H1 (cell line): ENCODE data around the gene ADD1. TPM values are rescaled to one million over a fixed set of nuclear protein-coding genes. Genes with fewer than 3 reads are reported as not detected.

Source experiments
- SP2 ChIP-seq: IDR thresholded peaks from 2 replicates; pipeline ENCODE4 v1.6.1; 2012; ENCODE audit warnings: mild to moderate bottlenecking, low read length, inconsistent platforms
- polyA plus RNA-seq, 7 experiments: library from polyadenylated mRNA; depleted of rRNA in 3 of 7; stranded (reverse) in 5 of 7; unstranded in 2 of 7; fragments of >200 nt in 5 of 7; fragments of 200-250 nt in 2 of 7; gene quantifications; 1 replicate in 5 of 7; 2 replicates in 1 of 7; 4 replicates in 1 of 7; pipeline versions ENCODE4 v1.2.1 to v1.2.3, GENCODE V29; 2011 to 2013; ENCODE audit warnings: missing spikeins in 2 of 7, mixed read lengths in 2 of 7
- total RNA-seq: library from RNA; stranded (reverse); fragmentation: NEBNext Ultra II Directional; extraction: Animal tissue kit (Norgen Biotek cat#: 25700); gene quantifications from 2 replicates; pipeline ENCODE4 v1.2.1, GENCODE V29; 2021

Gene ADD1
- total and polyA plus RNA-seq, 2 of the 8 experiments (the other 6 are each of a cell fraction or from before 2014, with no cell fraction given), result 113 to 143 TPM

DNA sequence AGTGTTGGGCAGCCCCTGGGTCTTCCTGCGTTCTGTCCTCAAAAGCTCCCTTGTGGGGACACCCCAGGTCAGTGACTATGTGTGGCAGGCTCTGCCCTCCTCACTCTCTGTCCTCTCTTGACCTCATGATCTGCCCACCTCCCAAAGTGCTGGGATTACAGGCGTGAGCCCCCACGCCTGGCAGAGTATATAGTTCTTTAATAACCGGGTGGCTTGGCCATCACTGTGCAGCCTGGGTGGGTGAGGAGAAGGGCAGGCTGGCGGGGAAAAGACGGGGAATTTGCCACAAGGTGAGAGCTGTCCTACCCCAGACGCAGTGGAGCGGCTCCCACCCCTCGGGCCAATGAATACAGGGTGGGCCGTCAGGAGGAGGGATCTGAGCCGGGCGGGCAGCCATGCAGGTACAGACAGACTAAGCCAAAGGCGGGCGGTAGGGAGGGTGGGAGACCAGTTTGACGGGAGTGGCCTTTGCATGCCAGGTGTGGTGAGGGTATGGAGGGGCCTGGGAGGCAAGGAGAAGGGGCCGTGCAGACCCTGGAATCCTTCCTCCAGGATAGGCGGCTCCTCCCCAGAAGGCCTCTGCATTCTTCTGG is 48.2 kb upstream of the ADD1 start (continued):
- TF ChIP-seq SP2, result no peak
